ENCODE data around the gene EIF4G3. TPM values are rescaled to one million over a fixed set of nuclear protein-coding genes. Genes with fewer than 3 reads are reported as not detected.

EIF4G3 gene
- total RNA-seq, 1 donor from 2014 or later: 43.0 TPM

GRCh38 chr1:20935717-20936116 lies 241.0 kb downstream of the EIF4G3 start:
- no peak for TF ChIP-seq CTCF (IDR thresholded peaks at IDR 0.05)
- peaks cover 12% of the 10 kb centered on the region for H3K36me3 ChIP-seq

GRCh38 chr1:20932437-20932977 lies 244.2 kb downstream of the EIF4G3 start:
- H3K27me3 ChIP-seq (ENCODE audit: low read depth): no peaks in the 10 kb centered on the region
- ATAC-seq (no peak), DNase-seq (no peak)
- no peak overlapping the region for H3K27ac ChIP-seq
- no peak for TF ChIP-seq CTCF (IDR thresholded peaks at IDR 0.05)
- intact Hi-C loops (cut with DNase I): no loop called here
- H3K36me3 ChIP-seq: peaks cover 4% of the 10 kb centered on the region
- no peaks in the 10 kb centered on the region for H3K9me3 ChIP-seq
- H3K4me3 ChIP-seq: no peak overlapping the region
- no peaks in the 10 kb centered on the region for H3K4me1 ChIP-seq

More at GRCh38 chr1:20935717-20936116, 241.0 kb downstream of the EIF4G3 start:
- no peaks in the 10 kb centered on the region for H3K4me1 ChIP-seq
- intact Hi-C loops (cut with DNase I): no loop called here
- H3K27me3 ChIP-seq (ENCODE audit: low read depth): no peaks in the 10 kb centered on the region
- H3K27ac ChIP-seq: no peak overlapping the region
- no peaks in the 10 kb centered on the region for H3K9me3 ChIP-seq
- ATAC-seq: no peak
- no peak overlapping the region for H3K4me3 ChIP-seq
- DNase-seq: no peak

GRCh38 chr1:20931930-20932436 lies 244.7 kb downstream of the EIF4G3 start:
- Histone ChIP-seq H3K27ac (no peak overlapping the region), H3K4me1 (no peaks in the 10 kb centered on the region), H3K36me3 (peaks cover 4% of the 10 kb centered on the region), H3K9me3 (no peaks in the 10 kb centered on the region), H3K4me3 (no peak overlapping the region), H3K27me3 (ENCODE audit: low read depth) (no peaks in the 10 kb centered on the region)
- DNase-seq (no peak), ATAC-seq (no peak)
- intact Hi-C loops (cut with DNase I): no loop called here
- no peak for TF ChIP-seq CTCF (IDR thresholded peaks at IDR 0.05)

- Histone ChIP-seq H3K27me3 (ENCODE audit: low read depth) (no peaks in the 10 kb centered on the region), H3K27ac (no peak overlapping the region), H3K4me3 (no peak overlapping the region), H3K4me1 (no peaks in the 10 kb centered on the region), H3K36me3 (peaks cover 4% of the 10 kb centered on the region), H3K9me3 (no peaks in the 10 kb centered on the region)
- intact Hi-C loops (cut with DNase I): no loop called here
- ATAC-seq: no peak
- DNase-seq: no peak
- no peak for TF ChIP-seq CTCF (IDR thresholded peaks at IDR 0.05)
Observed at GRCh38 chr1:20930427-20930826, 246.3 kb downstream of the EIF4G3 start.

GRCh38 chr1:20928146-20928545 lies 248.6 kb downstream of the EIF4G3 start:
- Histone ChIP-seq H3K27me3 (ENCODE audit: low read depth) (no peaks in the 10 kb centered on the region), H3K36me3 (peaks cover 4% of the 10 kb centered on the region), H3K4me3 (no peak overlapping the region), H3K27ac (no peak overlapping the region), H3K9me3 (no peaks in the 10 kb centered on the region), H3K4me1 (no peaks in the 10 kb centered on the region)
- ATAC-seq (no peak), DNase-seq (no peak)
- intact Hi-C loops (cut with DNase I): no loop called here
- TF ChIP-seq CTCF (IDR thresholded peaks at IDR 0.05): no peak

Data from lower lobe of right lung (tissue), 2 donors.